ENCODE data around the gene TMEM169.

Gene TMEM169

DNA sequence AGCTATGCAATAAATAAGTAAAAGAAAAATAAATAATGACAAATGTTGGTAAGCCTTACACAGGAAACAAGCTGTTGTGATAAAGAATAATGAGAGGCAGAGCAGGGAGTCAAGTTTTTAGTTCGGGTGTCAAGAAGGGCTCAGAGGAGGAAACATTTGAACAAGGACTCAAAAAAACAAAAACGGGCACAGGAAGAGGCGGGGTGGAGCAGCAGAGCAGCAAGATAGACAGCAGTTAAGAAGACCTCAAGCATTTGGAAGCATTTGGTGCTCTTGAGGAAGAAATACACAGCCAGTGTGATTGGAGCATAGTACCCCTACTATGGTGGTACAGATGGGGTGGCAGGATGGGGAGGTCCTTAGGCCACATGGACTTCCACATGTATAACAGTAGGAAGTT lies 2.8 kb downstream of the TMEM169 start:
- no peak overlapping the region for H3K4me3 ChIP-seq (ENCODE audit: low read depth, low read length)
- TF ChIP-seq CTCF (IDR thresholded peaks at IDR 0.05; ENCODE audit: control insufficient read depth, extremely low read depth, insufficient read depth), result no peak
- no peak for DNase-seq (ENCODE audit: low read depth)

- no peak for DNase-seq (ENCODE audit: low read depth)
- TF ChIP-seq CTCF (IDR thresholded peaks at IDR 0.05; ENCODE audit: control insufficient read depth, extremely low read depth, insufficient read depth), result no peak
- no peak overlapping the region for H3K4me3 ChIP-seq (ENCODE audit: low read depth, low read length)
These were observed 4.6 kb downstream of the TMEM169 start for GRCh38 chr2:216086207-216086893.

DNA sequence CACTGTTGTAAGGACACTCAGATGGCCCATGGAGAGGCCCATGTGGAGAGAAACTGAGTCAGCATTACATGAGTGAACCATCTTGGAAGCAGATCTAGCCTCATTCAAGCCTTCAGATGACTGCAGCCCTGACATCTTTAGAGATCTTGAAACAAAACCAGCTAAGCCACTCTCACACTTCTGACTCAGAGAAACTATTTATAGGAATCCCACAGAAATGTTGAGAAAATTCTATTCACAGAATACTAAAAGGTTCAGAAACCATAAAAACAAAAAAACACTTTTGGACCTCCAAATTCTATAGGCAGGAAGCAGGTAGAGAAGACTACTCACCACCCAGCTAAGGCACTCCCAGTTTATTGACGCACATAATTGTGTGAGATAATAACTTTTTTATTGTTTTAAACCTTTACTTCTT lies 8.7 kb downstream of the TMEM169 start:
- H3K4me3 ChIP-seq (ENCODE audit: low read depth, low read length), result no peak overlapping the region
- DNase-seq (ENCODE audit: low read depth), result no peak

DNA sequence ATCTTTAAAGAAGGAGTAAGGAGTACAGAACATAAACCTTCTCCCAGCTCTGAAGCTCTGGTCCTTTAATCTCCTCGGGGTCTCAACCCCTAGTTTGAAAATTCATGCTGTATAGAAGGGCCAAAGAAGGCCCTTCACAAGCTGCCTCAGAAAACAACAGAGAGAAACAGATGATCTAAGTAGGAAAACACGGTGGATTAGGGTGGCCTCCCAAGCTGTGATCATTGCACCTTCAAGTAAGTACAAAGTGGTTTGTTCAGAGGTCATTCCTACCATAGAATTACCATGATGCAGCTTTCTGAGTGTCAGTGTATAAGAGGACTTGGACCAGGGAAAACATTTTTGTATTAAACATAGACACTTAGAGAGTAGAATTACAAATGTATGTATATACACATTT lies 10.9 kb downstream of the TMEM169 start:
- DNase-seq (ENCODE audit: low read depth), result no peak
- no peak overlapping the region for H3K4me3 ChIP-seq (ENCODE audit: low read depth, low read length)
- no peak for TF ChIP-seq CTCF (IDR thresholded peaks at IDR 0.05; ENCODE audit: control insufficient read depth, extremely low read depth, insufficient read depth)

More for the DNA sequence above, 8.7 kb downstream of the TMEM169 start:
- no peak for TF ChIP-seq CTCF (IDR thresholded peaks at IDR 0.05; ENCODE audit: control insufficient read depth, extremely low read depth, insufficient read depth)

GRCh38 chr2:216094701-216095100 lies 13.0 kb downstream of the TMEM169 start:
- DNase-seq (ENCODE audit: low read depth), result no peak
- TF ChIP-seq CTCF (IDR thresholded peaks at IDR 0.05; ENCODE audit: control insufficient read depth, extremely low read depth, insufficient read depth), result no peak
- H3K4me3 ChIP-seq (ENCODE audit: low read depth, low read length), result no peak overlapping the region

GRCh38 chr2:216098421-216099334 lies 17.0 kb downstream of the TMEM169 start:
- no peak overlapping the region for H3K4me3 ChIP-seq (ENCODE audit: low read depth, low read length)
- TF ChIP-seq CTCF (IDR thresholded peaks at IDR 0.05; ENCODE audit: control insufficient read depth, extremely low read depth, insufficient read depth), result no peak
- no peak for DNase-seq (ENCODE audit: low read depth)
